Activated B cell treated with CpG ODN at 0.5 μM for 24 hours (primary cell): ENCODE results near the gene TRPV4. TPM values are rescaled to one million over a fixed set of nuclear protein-coding genes. Genes with fewer than 3 reads are reported as not detected.
"Not testable (repeated sequence)": the region's sequence is repeated elsewhere in the genome, so short reads cannot be mapped to it uniquely, and the experiment has no call there.

Experiments used
- ATAC-seq: fragments of 200-7000 bp; cut with Tn5 transposase; one replicate; pipeline ENCODE4 v1.10.0; 2021; ENCODE audit warnings: low read depth, mild to moderate bottlenecking, moderate library complexity
- CTCF ChIA-PET: fragments of 350-600 bp; sonication (Branson Sonifier 250); formaldehyde crosslinking; loops from one replicate; lab custom pipeline; 2021; ENCODE audit warnings: antibody characterized with exemption; lab: Charles Lee
- POLR2A ChIA-PET: fragments of 350-600 bp; sonication (Branson Sonifier 250); formaldehyde crosslinking; loops from one replicate; lab custom pipeline; 2021; ENCODE audit warnings: antibody characterized with exemption; lab: Charles Lee
- DNase-seq: peaks from one replicate; pipeline ENCODE4 v3.0.0; 2022
- H3K27ac Mint-ChIP-seq: one replicate; pipeline ENCODE4 v1.8.0; 2020; ENCODE audit warnings: mixed read lengths
- H3K27me3 Mint-ChIP-seq: one replicate; pipeline ENCODE4 v1.8.0; 2021; ENCODE audit warnings: mixed read lengths
- H3K36me3 Mint-ChIP-seq: one replicate; pipeline ENCODE4 v1.8.0; 2021; ENCODE audit warnings: low read depth, mixed read lengths
- H3K4me1 Mint-ChIP-seq: one replicate; pipeline ENCODE4 v1.8.0; 2021; ENCODE audit warnings: mixed read lengths
- H3K4me3 Mint-ChIP-seq: one replicate; pipeline ENCODE4 v1.8.0; 2020; ENCODE audit warnings: mild to moderate bottlenecking, mixed read lengths
- H3K9me3 Mint-ChIP-seq: one replicate; pipeline ENCODE4 v1.8.0; 2020; ENCODE audit warnings: mixed read lengths
- intact Hi-C: fragments of 100-400 bp; cut with micrococcal nuclease; formaldehyde crosslinking; loops from one replicate; pipeline ENCODE4 v1.15.1; 2024
- total RNA-seq: library from RNA; stranded (reverse); gene quantifications from 2 replicates; pipeline ENCODE4 v1.2.3, GENCODE V29; 2022
- TF ChIP-seq, protein P1 (sequence below): fragments of 200-600 bp; IDR thresholded peaks from one replicate; pipeline ENCODE4 v1.8.0; 2022; ENCODE audit warnings: antibody characterized with exemption, mild to moderate bottlenecking

TRPV4 gene
- total RNA-seq, 1 donor from 2014 or later: not detected

DNA sequence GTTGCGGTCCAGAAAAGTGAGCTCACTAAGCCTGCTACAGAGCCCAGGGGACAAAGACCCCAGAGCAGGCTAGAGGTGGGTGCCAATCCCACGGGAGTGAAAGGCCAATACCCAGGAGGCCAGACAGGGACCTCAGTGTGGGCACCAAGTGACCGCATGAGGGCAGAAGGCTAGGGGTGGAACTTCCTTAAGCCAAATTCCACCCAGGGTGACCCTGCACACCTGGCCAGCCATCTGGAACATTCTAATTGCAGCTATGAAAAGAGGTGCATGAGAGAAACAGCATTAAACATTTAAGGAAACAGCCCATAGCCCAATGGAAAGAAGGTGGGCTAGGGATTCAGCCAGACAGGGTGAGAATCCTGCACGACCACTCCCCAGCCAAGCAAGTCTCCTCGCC lies 27.8 kb upstream of the TRPV4 start:
- TF ChIP-seq, protein P1, sequence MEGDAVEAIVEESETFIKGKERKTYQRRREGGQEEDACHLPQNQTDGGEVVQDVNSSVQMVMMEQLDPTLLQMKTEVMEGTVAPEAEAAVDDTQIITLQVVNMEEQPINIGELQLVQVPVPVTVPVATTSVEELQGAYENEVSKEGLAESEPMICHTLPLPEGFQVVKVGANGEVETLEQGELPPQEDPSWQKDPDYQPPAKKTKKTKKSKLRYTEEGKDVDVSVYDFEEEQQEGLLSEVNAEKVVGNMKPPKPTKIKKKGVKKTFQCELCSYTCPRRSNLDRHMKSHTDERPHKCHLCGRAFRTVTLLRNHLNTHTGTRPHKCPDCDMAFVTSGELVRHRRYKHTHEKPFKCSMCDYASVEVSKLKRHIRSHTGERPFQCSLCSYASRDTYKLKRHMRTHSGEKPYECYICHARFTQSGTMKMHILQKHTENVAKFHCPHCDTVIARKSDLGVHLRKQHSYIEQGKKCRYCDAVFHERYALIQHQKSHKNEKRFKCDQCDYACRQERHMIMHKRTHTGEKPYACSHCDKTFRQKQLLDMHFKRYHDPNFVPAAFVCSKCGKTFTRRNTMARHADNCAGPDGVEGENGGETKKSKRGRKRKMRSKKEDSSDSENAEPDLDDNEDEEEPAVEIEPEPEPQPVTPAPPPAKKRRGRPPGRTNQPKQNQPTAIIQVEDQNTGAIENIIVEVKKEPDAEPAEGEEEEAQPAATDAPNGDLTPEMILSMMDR: no peak
- intact Hi-C loops: no loop called here
- CTCF ChIA-PET: interaction anchor here (0.9 to 1.1 kb wide), 2 partner anchors 7 to 16 kb away, joined by 3 read pairs; no protein-coding TSS in a partner anchor
- DNase-seq (no peak), ATAC-seq (no peak)
- no peak overlapping the region for H3K27ac Mint-ChIP-seq
- H3K27me3 Mint-ChIP-seq: no peaks in the 10 kb centered on the region
- no peak overlapping the region for H3K4me3 Mint-ChIP-seq
- peaks cover 11% of the 10 kb centered on the region for H3K4me1 Mint-ChIP-seq
- POLR2A ChIA-PET: no interaction called here
- H3K36me3 Mint-ChIP-seq: peaks cover 38% of the 10 kb centered on the region
- H3K9me3 Mint-ChIP-seq: no peaks in the 10 kb centered on the region

DNA sequence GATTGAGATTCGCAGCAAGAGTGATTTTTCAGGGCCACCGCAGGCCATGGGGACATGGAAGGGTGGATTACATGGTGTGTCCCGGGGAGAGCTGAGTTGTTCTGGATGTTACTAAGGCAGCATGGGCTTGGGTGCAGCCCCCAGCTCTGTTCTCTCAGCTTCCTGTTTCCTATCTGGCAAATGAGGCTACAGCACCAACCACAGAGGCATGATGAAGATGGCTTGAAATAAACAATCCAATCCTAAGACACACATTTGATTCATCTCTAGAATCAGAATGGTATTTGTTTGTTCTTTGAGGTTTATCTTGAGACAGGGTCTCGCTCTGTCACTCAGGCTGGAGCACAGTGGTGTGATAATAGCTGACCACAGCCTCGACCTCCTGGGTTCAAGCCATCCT lies 25.6 kb upstream of the TRPV4 start:
- Mint-ChIP-seq H3K36me3 (peaks cover 55% of the 10 kb centered on the region), H3K9me3 (no peaks in the 10 kb centered on the region), H3K27ac (no peak overlapping the region), H3K4me3 (no peak overlapping the region), H3K4me1 (peaks cover 4% of the 10 kb centered on the region), H3K27me3 (no peaks in the 10 kb centered on the region)
- TF ChIP-seq, protein P1: no peak
- ATAC-seq: no peak
- intact Hi-C loops: loop anchor here (10.0 kb wide), 1 partner anchor 386 kb away; no protein-coding TSS in a partner anchor
- ChIA-PET CTCF (interaction anchor here (2.0 kb wide), 1 partner anchor 13 kb away, joined by 10 read pairs; no protein-coding TSS in a partner anchor), POLR2A (no interaction called here)
- no peak for DNase-seq

DNA sequence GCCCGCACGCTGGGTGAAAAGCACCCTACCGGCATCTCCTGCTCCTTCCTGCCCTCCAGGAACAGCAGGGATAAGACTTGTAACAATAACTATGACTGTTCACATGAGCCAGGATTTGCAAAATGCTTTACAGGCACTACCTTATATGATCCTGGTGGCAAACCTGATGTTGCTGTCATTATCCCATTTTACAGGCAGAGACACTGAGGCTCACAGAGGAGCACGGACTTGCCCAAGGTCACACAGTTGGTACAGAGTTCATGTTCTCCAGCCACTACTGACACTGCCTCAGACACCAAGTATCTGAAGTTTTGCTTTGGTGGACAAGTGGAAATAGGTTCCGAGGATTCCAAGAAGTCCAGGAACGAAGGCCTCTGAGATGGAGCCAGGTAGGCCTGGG lies 24.5 kb upstream of the TRPV4 start:
- ChIA-PET CTCF (interaction anchor here (2.0 kb wide), 1 partner anchor 12 kb away, joined by 10 read pairs; no protein-coding TSS in a partner anchor), POLR2A (interaction anchor here (0.9 kb wide), 1 partner anchor 574 kb away, joined by 5 read pairs; no protein-coding TSS in a partner anchor)
- H3K4me1 Mint-ChIP-seq: peaks cover 4% of the 10 kb centered on the region
- no peaks in the 10 kb centered on the region for H3K9me3 Mint-ChIP-seq
- DNase-seq (no peak), ATAC-seq (no peak)
- H3K27ac Mint-ChIP-seq: no peak overlapping the region
- intact Hi-C loops: loop anchor here (10.0 kb wide), 1 partner anchor 387 kb away; no protein-coding TSS in a partner anchor
- TF ChIP-seq, protein P1: no peak
- H3K36me3 Mint-ChIP-seq: peaks cover 58% of the 10 kb centered on the region
- no peaks in the 10 kb centered on the region for H3K27me3 Mint-ChIP-seq
- H3K4me3 Mint-ChIP-seq: no peak overlapping the region

DNA sequence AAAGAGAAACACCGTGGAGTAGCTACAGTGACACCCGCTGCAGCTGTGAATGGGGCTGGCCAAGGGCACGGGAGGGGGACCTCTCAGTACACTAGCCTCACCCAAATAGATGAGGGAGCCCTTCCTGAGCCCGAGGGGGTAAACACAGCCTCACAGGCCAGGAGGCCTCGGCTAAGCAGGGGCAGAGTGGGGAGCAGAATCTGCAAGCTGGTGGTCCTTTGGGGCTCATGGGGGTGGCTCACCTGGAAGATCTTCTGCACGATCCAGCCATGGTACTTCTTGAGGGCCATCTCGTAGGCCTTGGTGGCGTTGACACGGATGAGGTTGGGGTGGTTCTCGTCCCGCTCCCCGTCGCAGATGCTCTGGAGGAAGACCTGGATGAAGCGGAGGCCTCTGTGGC lies 22.2 kb upstream of the TRPV4 start:
- ATAC-seq (no peak), DNase-seq (no peak)
- no peak overlapping the region for H3K4me3 Mint-ChIP-seq
- ChIA-PET CTCF (no interaction called here), POLR2A (no interaction called here)
- intact Hi-C loops: loop anchor here (10.0 kb wide), 1 partner anchor 389 kb away; no protein-coding TSS in a partner anchor
- H3K27me3 Mint-ChIP-seq: no peaks in the 10 kb centered on the region
- no peak overlapping the region for H3K27ac Mint-ChIP-seq
- no peaks in the 10 kb centered on the region for H3K9me3 Mint-ChIP-seq
- H3K36me3 Mint-ChIP-seq: peaks cover 57% of the 10 kb centered on the region
- TF ChIP-seq, protein P1: no peak
- H3K4me1 Mint-ChIP-seq: no peaks in the 10 kb centered on the region

DNA sequence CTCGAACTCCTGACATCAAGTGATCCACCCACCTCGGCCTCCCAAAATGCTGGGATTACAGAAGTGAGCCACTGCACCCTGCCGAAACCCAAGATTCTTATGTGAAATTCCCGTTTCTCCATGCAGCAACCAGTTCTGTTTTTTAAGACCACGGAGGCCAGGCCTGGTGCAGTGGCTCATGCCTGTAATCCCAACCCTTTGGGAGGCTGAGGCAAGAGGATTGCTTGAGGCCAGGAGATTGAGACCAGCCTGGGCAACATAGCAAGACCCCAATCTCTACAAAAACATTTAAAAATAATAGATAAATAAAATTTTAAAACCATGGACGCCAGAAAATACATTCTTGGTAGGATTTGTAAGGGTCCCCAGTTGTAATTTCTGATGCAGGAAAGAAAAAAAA lies 17.3 kb upstream of the TRPV4 start:
- H3K27ac Mint-ChIP-seq, DNase-seq, H3K27me3 Mint-ChIP-seq, H3K4me1 Mint-ChIP-seq, H3K9me3 Mint-ChIP-seq, POLR2A ChIA-PET, ATAC-seq, H3K4me3 Mint-ChIP-seq: not testable (repeated sequence)
- intact Hi-C loops: loop anchor here (5.0 to 10.0 kb wide), 2 partner anchors 167 to 394 kb away; no protein-coding TSS in a partner anchor
- CTCF ChIA-PET: interaction anchor here (0.6 to 0.7 kb wide), 2 partner anchors 9 to 11 kb away, joined by 3 read pairs; no protein-coding TSS in a partner anchor
- peaks cover 28% of the 10 kb centered on the region for H3K36me3 Mint-ChIP-seq
